Sciatic nerve (tissue), 2 donors: Measurements from ENCODE around the gene GRIA3. TPM values are rescaled to one million over a fixed set of nuclear protein-coding genes. Genes with fewer than 3 reads are reported as not detected.

Source experiments
- ATAC-seq: fragments of 200-7000 bp; cut with Tn5 transposase; one replicate; pipeline ENCODE4 v1.9.1; 2020; ENCODE audit warnings: mild to moderate bottlenecking, moderate library complexity
- DNase-seq: peaks from one replicate; pipeline ENCODE4 v3.0.0-alpha.2; 2020; ENCODE audit warnings: low spot score
- intact Hi-C: fragments of 100-400 bp; cut with DNase I; formaldehyde crosslinking; loops from one replicate; pipeline ENCODE4 v1.14.2; 2022
- total RNA-seq: library from RNA; stranded (reverse); fragmentation: NEBNext Ultra II Directional; extraction: Animal tissue kit (Norgen Biotek cat#: 25700); gene quantifications from one replicate; pipeline ENCODE4 v1.2.1, GENCODE V29; 2021
- donor health status: DM: no; HTN: no; CAD: no.
- donor health status: DM: no; HTN: no; CAD: no.

The GRIA3 gene
- total RNA-seq, 1 donor from 2014 or later = 7.1 TPM

- ATAC-seq (no peak), DNase-seq (no peak)
- intact Hi-C loops = no loop called here
These were observed 5.3 kb downstream of the GRIA3 start for GRCh38 chrX:123189338-123189737.

- ATAC-seq (no peak), DNase-seq (no peak)
- intact Hi-C loops = no loop called here
These were observed 6.0 kb downstream of the GRIA3 start for GRCh38 chrX:123190096-123190495.

- DNase-seq = no peak
- intact Hi-C loops = no loop called here
- no peak for ATAC-seq
These were observed 9.0 kb downstream of the GRIA3 start for GRCh38 chrX:123193101-123193500.

GRCh38 chrX:123199338-123199737 lies 15.3 kb downstream of the GRIA3 start:
- intact Hi-C loops = no loop called here
- ATAC-seq (no peak), DNase-seq (no peak)

GRCh38 chrX:123201720-123202119 lies 17.6 kb downstream of the GRIA3 start:
- intact Hi-C loops = no loop called here
- DNase-seq (no peak), ATAC-seq (no peak)

- DNase-seq = no peak
- intact Hi-C loops = no loop called here
- ATAC-seq = no peak
These were observed 18.4 kb downstream of the GRIA3 start for GRCh38 chrX:123202523-123202922.

GRCh38 chrX:123203772-123204171 lies 19.7 kb downstream of the GRIA3 start:
- no peak for DNase-seq
- intact Hi-C loops = no loop called here
- ATAC-seq = no peak

- ATAC-seq (no peak), DNase-seq (no peak)
- intact Hi-C loops = no loop called here
These were observed 22.1 kb downstream of the GRIA3 start for GRCh38 chrX:123206176-123206575.

GRCh38 chrX:123210252-123210651 lies 26.2 kb downstream of the GRIA3 start:
- intact Hi-C loops = no loop called here
- ATAC-seq (no peak), DNase-seq (no peak)

- ATAC-seq (no peak), DNase-seq (no peak)
- intact Hi-C loops = no loop called here
These were observed 31.5 kb downstream of the GRIA3 start for GRCh38 chrX:123215397-123216089.

GRCh38 chrX:123217077-123217476 lies 33.0 kb downstream of the GRIA3 start:
- intact Hi-C loops = no loop called here
- ATAC-seq (peak; percentile 65), DNase-seq (no peak)

- DNase-seq = no peak
- no peak for ATAC-seq
- intact Hi-C loops = no loop called here
These were observed 33.6 kb downstream of the GRIA3 start for GRCh38 chrX:123217728-123218127.

GRCh38 chrX:123219916-123220315 lies 35.8 kb downstream of the GRIA3 start:
- intact Hi-C loops = no loop called here
- DNase-seq (no peak), ATAC-seq (no peak)

GRCh38 chrX:123222920-123223319 lies 38.8 kb downstream of the GRIA3 start:
- ATAC-seq = peak; percentile 62
- intact Hi-C loops = no loop called here
- peak; percentile 56 for DNase-seq

- intact Hi-C loops = no loop called here
- ATAC-seq = no peak
These were observed 39.3 kb downstream of the GRIA3 start for GRCh38 chrX:123223409-123223808.

GRCh38 chrX:123223859-123224258 lies 39.8 kb downstream of the GRIA3 start:
- intact Hi-C loops = no loop called here
- ATAC-seq (no peak), DNase-seq (no peak)

More at GRCh38 chrX:123223409-123223808, 39.3 kb downstream of the GRIA3 start:
- DNase-seq = no peak

- no peak for ATAC-seq
- no peak for DNase-seq
- intact Hi-C loops = no loop called here
These were observed 46.7 kb downstream of the GRIA3 start for GRCh38 chrX:123230798-123231197.

GRCh38 chrX:123236859-123237258 lies 52.8 kb downstream of the GRIA3 start:
- DNase-seq (no peak), ATAC-seq (no peak)
- intact Hi-C loops = no loop called here

GRCh38 chrX:123237271-123237670 lies 53.2 kb downstream of the GRIA3 start:
- DNase-seq = no peak
- intact Hi-C loops = no loop called here
- ATAC-seq = no peak

GRCh38 chrX:123254457-123254856 lies 70.4 kb downstream of the GRIA3 start:
- ATAC-seq (no peak), DNase-seq (no peak)
- intact Hi-C loops = no loop called here

GRCh38 chrX:123256378-123256777 lies 72.3 kb downstream of the GRIA3 start:
- no peak for ATAC-seq
- intact Hi-C loops = no loop called here
- DNase-seq = no peak
